Measurements from ENCODE around the gene GLE1. TPM values are rescaled to one million over a fixed set of nuclear protein-coding genes. Genes with fewer than 3 reads are reported as not detected.
"Not testable (repeated sequence)": the region's sequence is repeated elsewhere in the genome, so short reads cannot be mapped to it uniquely, and the experiment has no call there.

GLE1 gene
- total RNA-seq, 2 donors from 2014 or later: 15.6 to 21.7 TPM

DNA sequence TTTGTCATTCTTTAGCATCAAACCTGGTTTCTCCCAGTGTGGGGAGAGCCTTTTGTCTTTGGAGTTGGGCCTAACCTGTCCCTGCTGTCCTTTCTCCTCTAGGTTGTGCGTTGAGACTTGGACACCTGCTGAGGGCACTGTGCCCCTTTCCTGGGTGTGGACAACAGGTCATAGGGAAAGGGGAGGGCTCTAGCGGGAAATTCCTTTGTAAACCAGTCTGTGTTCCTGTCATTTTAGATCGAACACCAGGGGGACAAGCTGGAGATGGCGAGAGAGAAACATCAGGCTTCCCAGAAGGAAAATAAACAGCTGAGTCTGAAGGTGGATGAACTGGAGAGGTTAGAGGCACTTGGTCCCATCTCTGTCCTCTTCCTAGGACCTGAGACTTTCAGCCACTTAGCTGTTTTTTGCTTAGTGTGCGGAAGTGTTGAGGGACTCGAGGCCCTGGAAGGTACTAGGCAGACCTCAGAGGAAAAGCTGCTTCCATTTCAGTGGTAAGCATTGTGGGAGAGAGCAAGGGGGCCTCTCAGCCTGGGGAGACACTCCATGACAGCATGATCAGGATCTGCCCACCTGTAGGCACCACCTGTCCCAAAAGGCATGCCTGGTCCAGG is 8.6 kb upstream of the GLE1 start:
- ATAC-seq (ENCODE audit: insufficient number of reproducible peaks, low FRiP score, low read depth): no peak
- no peak overlapping the region for H3K4me3 ChIP-seq
- no peak for DNase-seq (ENCODE audit: low spot score)
- peaks cover 33% of the 10 kb centered on the region for H3K36me3 ChIP-seq
- H3K27me3 ChIP-seq (replicated peaks; ENCODE audit: insufficient read depth): no peaks in the 10 kb centered on the region
- TF ChIP-seq, protein P1, sequence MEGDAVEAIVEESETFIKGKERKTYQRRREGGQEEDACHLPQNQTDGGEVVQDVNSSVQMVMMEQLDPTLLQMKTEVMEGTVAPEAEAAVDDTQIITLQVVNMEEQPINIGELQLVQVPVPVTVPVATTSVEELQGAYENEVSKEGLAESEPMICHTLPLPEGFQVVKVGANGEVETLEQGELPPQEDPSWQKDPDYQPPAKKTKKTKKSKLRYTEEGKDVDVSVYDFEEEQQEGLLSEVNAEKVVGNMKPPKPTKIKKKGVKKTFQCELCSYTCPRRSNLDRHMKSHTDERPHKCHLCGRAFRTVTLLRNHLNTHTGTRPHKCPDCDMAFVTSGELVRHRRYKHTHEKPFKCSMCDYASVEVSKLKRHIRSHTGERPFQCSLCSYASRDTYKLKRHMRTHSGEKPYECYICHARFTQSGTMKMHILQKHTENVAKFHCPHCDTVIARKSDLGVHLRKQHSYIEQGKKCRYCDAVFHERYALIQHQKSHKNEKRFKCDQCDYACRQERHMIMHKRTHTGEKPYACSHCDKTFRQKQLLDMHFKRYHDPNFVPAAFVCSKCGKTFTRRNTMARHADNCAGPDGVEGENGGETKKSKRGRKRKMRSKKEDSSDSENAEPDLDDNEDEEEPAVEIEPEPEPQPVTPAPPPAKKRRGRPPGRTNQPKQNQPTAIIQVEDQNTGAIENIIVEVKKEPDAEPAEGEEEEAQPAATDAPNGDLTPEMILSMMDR (IDR thresholded peaks at IDR 0.05): no peak
- H3K27ac ChIP-seq: no peak overlapping the region
- H3K4me1 ChIP-seq (ENCODE audit: control insufficient read depth in 1 of 2, low read depth in 2 of 2): peaks cover 10 to 20% of the 10 kb centered on the region in 2 donors
- H3K9me3 ChIP-seq: no peaks in the 10 kb centered on the region

DNA sequence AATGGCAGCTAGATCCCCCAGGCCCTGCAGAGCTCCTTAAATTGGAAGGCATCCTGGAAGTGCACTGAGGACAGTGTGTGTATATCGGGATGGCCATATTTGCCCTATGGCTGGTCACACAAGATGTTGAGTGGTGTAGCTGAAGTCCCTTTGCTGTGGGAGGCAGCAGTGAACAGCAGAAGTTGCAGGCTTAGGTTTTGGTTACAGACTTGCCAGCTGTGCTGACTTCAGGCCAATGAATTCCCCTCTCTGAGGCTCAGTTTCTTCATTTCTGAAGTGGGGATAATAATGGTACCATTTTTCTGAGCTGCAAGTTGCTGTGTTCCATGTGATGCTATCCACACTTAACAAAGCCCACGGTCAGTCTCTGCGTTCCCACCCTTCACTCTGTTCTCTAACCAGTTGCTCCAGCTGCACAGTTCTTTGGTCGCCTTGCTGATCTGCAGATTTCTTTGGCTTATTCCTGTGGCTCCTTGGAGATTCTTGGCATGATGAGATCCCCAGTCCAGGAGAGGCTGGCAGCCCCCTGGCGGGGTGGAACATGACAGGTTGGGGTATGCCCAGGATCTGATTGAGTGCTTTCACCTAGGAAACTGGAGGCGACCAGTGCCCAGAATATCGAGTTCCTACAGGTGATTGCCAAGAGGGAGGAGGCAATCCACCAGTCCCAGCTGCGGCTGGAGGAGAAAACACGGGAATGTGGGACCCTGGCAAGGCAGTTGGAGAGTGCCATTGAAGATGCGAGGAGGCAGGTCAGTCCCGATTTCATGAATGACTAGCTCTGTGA is 6.5 kb upstream of the GLE1 start:
- TF ChIP-seq, protein P1 (IDR thresholded peaks at IDR 0.05): no peak
- peaks cover 26% of the 10 kb centered on the region for H3K36me3 ChIP-seq

DNA sequence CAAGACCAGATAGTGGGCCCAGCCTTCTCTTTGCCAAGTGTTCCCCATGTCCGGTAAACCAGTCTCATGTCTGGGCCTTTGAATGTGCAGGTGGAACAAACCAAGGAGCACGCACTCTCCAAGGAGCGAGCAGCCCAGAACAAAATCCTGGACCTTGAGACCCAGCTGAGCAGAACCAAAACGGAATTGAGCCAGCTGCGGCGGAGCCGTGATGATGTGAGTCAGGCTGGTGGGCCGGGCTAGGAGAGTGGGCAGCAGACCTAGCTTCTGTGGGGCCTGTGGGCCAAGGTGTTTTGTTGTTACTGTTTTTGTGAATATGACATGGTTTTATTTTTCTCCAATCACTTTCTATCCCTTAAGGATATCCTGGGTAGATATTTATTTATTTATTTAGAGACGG is 5.6 kb upstream of the GLE1 start:
- Histone ChIP-seq H3K4me1 (ENCODE audit: control insufficient read depth in 1 of 2, low read depth in 2 of 2) (peaks cover 27 to 49% of the 10 kb centered on the region in 2 donors), H3K27me3 (replicated peaks; ENCODE audit: insufficient read depth) (no peaks in the 10 kb centered on the region), H3K9me3 (no peaks in the 10 kb centered on the region), H3K27ac (no peak overlapping the region), H3K4me3 (no peak overlapping the region), H3K36me3 (peaks cover 25% of the 10 kb centered on the region)
- DNase-seq (ENCODE audit: low spot score) (no peak), ATAC-seq (ENCODE audit: insufficient number of reproducible peaks, low FRiP score, low read depth) (no peak)
- TF ChIP-seq, protein P1 (IDR thresholded peaks at IDR 0.05): no peak

More for the DNA sequence above, 6.5 kb upstream of the GLE1 start:
- Histone ChIP-seq H3K4me3 (no peak overlapping the region), H3K4me1 (ENCODE audit: control insufficient read depth in 1 of 2, low read depth in 2 of 2) (peaks cover 21 to 41% of the 10 kb centered on the region in 2 donors), H3K27me3 (replicated peaks; ENCODE audit: insufficient read depth) (no peaks in the 10 kb centered on the region), H3K9me3 (no peaks in the 10 kb centered on the region), H3K27ac (no peak overlapping the region)
- DNase-seq (ENCODE audit: low spot score) (no peak), ATAC-seq (ENCODE audit: insufficient number of reproducible peaks, low FRiP score, low read depth) (no peak)

DNA sequence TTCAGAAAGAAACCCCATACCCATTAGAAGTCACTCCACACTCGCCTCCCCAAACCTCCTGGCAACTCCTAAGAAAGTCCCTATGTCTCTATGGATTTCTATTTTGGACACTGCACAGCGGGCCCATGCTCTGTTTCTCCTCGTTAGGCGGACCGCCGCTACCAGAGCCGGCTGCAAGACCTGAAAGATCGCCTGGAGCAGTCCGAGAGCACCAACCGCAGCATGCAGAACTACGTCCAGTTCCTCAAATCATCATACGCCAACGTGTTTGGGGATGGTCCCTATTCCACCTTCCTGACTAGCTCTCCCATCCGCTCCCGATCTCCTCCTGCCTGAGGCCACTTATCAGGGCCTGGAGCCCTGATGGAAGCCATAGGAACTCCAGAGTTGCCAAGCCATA is 4.6 kb upstream of the GLE1 start:
- ATAC-seq (ENCODE audit: insufficient number of reproducible peaks, low FRiP score, low read depth) (no peak), DNase-seq (ENCODE audit: low spot score) (no peak)
- Histone ChIP-seq H3K9me3 (no peaks in the 10 kb centered on the region), H3K4me3 (no peak overlapping the region), H3K36me3 (peaks cover 25% of the 10 kb centered on the region), H3K4me1 (ENCODE audit: control insufficient read depth in 1 of 2, low read depth in 2 of 2) (peaks cover 28 to 44% of the 10 kb centered on the region in 2 donors), H3K27me3 (replicated peaks; ENCODE audit: insufficient read depth) (no peaks in the 10 kb centered on the region), H3K27ac (peak overlapping the region; percentile 73 to 89)
- TF ChIP-seq, protein P1 (IDR thresholded peaks at IDR 0.05): no peak

DNA sequence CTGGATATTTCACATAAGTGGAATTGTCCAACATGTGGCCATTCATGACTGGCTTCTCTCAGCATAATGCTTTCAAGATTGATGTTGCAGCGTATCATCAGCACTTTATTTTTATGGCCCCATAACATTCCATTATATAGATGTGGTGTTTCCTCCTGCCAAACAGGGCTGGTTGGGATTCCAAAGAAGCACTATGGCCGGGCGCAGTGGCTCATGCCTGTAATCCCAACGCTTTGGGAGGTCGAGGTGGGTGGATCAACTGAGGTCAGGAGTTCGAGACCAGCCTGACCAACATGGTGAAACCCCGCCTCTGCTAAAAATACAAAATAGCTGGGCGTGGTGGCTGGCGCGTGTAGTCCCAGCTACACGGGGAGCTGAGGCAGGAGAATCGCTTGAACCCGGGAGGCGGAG is 1.1 kb upstream of the GLE1 start:
- peaks cover 41 to 56% of the 10 kb centered on the region in 2 donors for H3K4me1 ChIP-seq (ENCODE audit: control insufficient read depth in 1 of 2, low read depth in 2 of 2)
- H3K9me3 ChIP-seq; ATAC-seq (ENCODE audit: insufficient number of reproducible peaks, low FRiP score, low read depth); DNase-seq (ENCODE audit: low spot score); H3K36me3 ChIP-seq; H3K27me3 ChIP-seq (replicated peaks; ENCODE audit: insufficient read depth): not testable (repeated sequence)
- peak overlapping the region; percentile 22 to 89 for H3K27ac ChIP-seq
- H3K4me3 ChIP-seq: peak overlapping the region; percentile 97

All from thoracic aorta (tissue), 2 donors.